ENCODE data around the gene FATE1.

FATE1 gene

GRCh38 chrX:151702741-151703340, 13.0 kb upstream of the FATE1 start:
- in situ Hi-C loops (cut with MboI; ENCODE audit: low sequenced_read_pairs) = no loop called here

DNA sequence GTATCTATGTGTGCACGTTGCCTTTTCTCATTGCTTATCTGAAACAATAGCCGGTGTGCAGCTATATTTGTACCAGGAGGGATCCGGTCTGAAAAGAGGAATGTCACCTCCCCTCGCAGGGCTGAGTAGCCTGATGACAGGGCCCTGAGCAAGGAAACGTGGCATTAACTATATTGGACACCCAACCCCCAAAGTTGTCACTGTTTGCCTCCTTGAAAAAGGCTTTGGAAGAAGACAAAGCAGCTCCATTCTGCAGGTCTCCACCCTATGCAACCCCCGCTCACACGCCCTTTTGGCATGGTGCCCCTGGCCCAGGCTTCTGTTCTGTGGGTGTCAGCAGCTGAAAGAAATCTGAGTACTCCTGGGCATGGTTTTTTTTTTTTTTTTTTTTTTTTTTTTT, 12.3 kb upstream of the FATE1 start:
- in situ Hi-C loops (cut with MboI; ENCODE audit: low sequenced_read_pairs) = no loop called here

- in situ Hi-C loops (cut with MboI; ENCODE audit: low sequenced_read_pairs) = no loop called here
Measured at GRCh38 chrX:151704041-151704663, 11.7 kb upstream of the FATE1 start.

DNA sequence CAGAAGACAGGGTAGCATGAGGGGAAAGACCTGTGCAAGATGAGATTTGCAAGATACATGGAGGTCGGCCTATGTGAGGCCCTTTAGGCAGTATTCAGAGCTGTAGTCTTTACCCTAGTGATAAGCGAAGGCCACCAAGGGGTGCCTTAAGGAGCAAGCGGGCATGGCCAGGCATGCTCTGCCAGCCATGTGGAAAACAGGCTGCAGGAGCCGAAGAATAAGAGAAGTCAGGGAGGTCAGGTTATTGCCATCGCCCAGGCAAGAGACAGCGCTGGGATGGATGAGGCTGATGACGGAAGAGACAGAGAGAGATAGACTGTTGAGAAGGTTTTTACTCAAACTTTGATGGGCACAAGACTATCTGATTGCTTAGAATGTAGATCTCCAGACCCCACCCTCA, 7.0 kb upstream of the FATE1 start:
- in situ Hi-C loops (cut with MboI; ENCODE audit: low sequenced_read_pairs) = no loop called here

DNA sequence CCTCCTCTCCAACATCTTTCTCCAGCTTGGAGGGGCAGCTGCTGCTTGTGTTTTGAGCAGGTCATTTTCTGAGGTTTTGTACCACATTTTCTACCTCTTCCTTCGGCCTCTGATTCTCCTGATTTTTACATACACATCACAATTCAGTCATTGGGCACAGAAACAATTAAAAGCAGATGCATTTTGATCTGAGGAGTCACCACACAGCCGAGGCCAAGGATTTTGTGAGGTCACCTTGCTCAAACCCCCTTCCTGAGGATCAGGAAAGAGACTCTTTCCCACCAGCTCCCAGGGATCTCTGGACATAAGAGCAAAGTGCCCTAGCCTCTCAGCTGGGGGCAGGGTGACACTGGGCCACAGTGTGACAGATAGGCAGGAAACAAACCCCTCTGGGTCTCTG, 5.4 kb upstream of the FATE1 start:
- in situ Hi-C loops (cut with MboI; ENCODE audit: low sequenced_read_pairs) = no loop called here

DNA sequence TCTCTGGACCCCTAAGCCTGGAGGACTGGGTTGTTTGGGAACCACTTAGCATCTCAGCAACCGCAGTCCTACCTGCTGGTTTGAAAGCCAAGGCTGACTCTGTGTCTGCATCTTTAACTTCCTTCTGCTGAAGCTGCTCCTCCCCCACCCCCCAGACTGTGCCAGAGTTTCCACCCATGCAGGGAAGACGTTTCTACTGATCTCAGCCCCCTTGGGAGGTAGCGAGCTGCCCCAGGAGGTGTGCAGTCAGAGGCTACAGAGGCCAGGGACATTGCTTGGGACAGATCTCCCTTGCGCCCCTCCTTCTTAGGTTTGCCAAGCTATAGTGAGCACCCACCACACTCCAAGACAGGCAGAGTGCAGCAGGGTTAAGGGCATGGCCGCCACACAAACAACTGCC, 4.7 kb upstream of the FATE1 start:
- in situ Hi-C loops (cut with MboI; ENCODE audit: low sequenced_read_pairs) = no loop called here

DNA sequence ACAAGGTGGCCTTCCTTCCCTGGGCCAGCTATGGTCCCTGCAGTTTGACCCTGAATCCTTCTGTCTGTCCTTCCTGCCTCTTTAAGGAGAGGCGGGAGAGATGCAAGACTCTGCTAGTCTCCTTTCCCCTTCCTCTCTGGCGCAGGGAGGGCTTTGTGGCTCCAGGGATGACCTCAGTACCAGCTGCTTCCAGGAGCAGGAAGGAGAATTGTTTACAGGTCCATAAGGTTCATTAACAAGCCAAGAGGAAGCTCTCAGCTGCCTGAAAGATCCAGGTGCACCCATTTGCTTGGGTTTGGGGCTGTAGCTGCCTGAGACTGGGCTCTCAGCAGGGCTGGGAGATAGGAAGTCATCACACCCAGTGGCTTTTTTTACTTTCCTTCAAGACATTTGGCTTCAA, 4.0 kb upstream of the FATE1 start:
- in situ Hi-C loops (cut with MboI; ENCODE audit: low sequenced_read_pairs) = no loop called here

DNA sequence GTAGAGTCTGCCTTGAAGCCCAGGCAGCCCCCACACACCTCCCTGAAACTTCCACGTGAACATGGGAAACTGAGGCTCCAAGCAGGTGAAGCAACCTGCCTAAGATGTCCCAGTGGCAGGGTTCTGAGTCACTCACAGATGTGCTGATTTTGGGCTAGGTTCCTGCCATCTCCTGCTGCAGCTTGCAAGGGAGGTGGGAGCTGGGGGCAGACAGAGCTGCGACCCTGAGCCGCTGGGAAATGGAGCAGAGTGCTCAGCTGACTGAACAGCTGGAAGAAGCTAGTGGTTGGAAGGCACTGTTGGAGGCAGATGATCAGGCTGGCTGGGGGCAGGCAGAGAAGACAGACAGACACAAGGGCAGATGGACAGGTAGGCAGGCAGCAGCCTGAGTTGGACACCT, 3.6 kb upstream of the FATE1 start:
- in situ Hi-C loops (cut with MboI; ENCODE audit: low sequenced_read_pairs) = no loop called here

DNA sequence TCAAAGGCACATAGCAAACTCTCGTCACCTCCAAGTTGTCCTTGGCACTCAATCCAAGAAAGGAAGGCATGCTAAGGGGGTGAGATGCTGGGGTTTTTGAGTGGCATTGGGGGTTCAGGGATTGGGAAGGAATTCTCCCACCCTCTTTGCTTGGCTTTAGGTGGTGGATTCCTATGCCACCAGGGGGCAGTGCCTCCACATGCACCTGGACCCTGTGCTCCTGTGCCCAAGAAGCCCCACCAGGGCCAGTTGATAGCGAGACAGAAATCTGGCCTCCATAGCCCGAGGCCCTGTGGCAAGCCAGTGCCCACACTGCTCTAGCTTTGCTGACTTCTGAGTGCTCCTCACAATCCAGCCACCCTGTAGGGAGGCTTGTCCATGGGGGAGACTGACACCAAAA, 2.0 kb upstream of the FATE1 start:
- in situ Hi-C loops (cut with MboI; ENCODE audit: low sequenced_read_pairs) = no loop called here

DNA sequence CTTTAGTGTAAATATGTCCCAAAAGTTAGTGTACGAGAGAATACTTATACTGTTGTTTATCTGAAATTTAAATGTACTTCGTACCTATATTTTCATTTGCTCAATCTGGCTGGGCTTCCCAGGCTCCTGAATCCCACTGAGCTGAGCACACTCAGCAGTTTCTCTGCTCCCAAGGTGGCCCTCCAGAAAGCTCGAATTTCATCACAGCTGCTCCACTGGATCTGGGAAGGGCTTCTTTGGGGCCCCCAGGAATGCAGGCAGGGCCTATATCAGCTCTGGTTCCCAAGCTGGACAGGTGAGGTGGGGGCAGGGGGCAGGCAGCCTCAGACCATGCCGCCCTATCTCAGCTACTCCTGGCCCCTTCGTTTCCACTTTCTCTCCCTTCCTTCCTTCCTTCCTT, 1.5 kb upstream of the FATE1 start:
- in situ Hi-C loops (cut with MboI; ENCODE audit: low sequenced_read_pairs) = no loop called here

DNA sequence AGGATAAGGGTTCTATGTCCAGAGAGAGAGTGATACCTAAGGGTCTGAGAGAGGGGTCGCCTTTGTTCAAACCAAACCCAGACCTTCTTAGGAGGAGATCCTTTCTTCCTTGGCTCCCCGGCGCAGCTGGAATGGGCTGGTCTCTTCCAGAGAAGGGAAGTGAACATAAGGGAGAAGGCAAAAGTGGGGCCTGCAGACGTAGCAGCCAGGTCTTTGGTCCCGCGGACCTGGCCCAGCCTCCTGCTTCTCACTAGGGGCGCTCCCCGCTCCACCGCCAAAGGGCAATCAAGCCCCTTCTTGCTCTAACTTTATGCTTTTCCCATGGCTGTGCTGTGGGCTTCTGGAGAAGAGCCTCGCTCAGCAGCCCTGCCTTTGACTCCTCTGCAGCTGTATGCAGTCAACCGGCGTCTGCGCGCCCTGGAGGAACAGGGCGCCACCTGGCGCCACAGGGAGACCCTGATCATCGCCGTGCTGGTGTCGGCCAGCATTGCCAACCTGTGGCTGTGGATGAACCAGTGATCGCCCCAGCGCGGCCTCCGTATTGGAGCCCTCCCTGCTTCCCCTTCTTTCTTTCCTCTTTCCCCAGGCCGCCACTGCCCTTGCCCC, 6.5 kb downstream of the FATE1 start:
- in situ Hi-C loops (cut with MboI; ENCODE audit: low sequenced_read_pairs) = no loop called here

GRCh38 chrX:151723156-151723760, 7.4 kb downstream of the FATE1 start:
- in situ Hi-C loops (cut with MboI; ENCODE audit: low sequenced_read_pairs) = no loop called here

DNA sequence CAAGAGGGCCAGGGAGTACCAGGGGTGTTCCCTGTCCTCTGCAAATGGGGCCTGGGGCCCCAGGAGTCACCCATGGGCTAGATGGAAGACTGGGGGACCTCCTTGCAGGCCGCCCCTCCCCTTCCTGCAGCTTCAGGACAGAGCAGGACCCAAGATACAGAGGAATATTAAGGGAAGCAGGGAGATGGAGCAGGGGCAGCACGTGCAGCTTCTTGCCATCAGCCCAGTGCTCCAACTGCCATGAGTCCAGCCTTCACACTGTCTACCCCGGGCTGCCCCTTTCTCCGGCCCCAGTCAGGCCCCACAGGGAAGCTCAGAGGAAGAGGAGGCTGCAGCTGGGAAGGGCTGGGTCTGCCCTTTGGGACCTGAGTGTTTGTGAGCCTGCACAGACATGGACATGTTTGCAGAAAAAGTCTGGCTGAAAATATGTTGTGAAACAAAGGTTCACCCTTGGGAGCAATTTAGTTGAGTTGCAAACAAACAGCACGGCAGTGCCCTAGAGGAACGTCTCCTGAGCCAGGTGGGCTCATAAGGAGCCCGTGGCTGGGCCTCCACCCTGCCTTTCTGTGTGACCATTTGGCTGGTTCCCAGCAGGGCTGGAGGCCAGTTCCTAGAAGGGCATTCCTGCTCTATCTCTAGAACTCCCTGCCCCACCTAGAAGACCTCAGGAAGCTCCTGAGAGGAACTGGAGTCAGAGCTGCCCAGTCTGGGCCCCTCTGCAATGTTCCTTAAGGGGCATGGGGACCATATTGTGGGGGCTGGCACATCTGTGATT, 8.9 kb downstream of the FATE1 start:
- in situ Hi-C loops (cut with MboI; ENCODE audit: low sequenced_read_pairs) = no loop called here

DNA sequence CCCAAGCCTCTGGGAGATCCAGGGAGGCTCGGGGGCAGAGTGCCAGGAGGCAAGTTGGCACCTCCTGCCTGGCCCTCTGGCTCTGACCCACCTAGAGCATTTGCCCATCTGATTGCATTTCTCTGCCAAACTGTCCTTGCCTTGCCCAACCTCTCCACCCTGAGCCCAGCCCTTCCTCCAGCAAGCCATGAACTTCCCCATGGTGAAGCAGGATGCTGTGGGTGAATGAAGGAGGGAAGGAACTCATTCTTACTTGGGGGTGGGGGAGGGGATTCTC, 9.4 kb downstream of the FATE1 start:
- in situ Hi-C loops (cut with MboI; ENCODE audit: low sequenced_read_pairs) = no loop called here

- in situ Hi-C loops (cut with MboI; ENCODE audit: low sequenced_read_pairs) = no loop called here
Measured at GRCh38 chrX:151726751-151727150, 10.9 kb downstream of the FATE1 start.

- in situ Hi-C loops (cut with MboI; ENCODE audit: low sequenced_read_pairs) = no loop called here
Measured at GRCh38 chrX:151727346-151727745, 11.5 kb downstream of the FATE1 start.

- in situ Hi-C loops (cut with MboI; ENCODE audit: low sequenced_read_pairs) = no loop called here
Measured at GRCh38 chrX:151729056-151729725, 13.4 kb downstream of the FATE1 start.

GRCh38 chrX:151734446-151734845, 18.6 kb downstream of the FATE1 start, which contains the start of gene CNGA2:
Gene CNGA2, plus strand, starts transcription at chrX:151734746. Its CDS starts 3,738 bp downstream, at chrX:151738484.
- in situ Hi-C loops (cut with MboI; ENCODE audit: low sequenced_read_pairs) = no loop called here

DNA sequence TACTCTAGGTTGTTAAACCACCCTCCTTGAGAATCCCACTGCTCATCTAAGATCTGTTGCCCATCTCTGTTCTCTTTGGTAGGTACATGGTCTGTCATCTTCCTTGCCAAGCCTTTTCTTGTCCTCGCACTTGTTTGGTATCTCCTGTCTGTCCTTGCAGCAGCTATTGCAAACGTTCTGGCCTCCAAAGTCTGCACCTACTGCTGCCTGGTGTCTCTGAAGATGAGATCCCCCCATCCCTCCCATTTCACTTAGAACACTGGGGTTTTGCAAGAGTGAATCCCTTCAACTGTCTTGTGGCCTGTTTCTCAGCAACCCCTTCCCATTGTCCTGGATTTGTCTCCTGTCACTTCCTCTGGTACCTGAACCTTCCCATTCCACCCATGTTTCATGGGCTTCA, 19.4 kb downstream of the FATE1 start:
- in situ Hi-C loops (cut with MboI; ENCODE audit: low sequenced_read_pairs) = no loop called here

DNA sequence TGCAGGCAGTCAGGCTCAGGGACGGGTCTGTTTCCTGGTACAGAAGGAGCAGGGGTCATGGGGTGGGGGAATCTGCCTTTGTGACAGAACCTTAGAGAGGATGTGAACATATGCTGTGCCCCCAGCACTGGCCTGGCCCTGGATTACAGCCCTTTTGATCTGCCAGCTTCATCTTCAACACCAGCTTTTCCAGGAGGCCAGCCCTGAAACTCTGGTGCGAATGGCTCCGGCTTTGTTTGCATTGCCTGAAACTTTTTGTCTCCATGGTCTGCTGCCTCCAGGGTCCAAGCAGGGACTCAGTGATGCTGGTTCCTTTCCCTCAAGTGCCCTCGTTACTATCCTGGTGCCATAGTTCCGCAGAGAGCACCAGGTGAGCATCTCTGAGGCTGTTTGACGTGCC, 20.9 kb downstream of the FATE1 start:
- in situ Hi-C loops (cut with MboI; ENCODE audit: low sequenced_read_pairs) = no loop called here

GRCh38 chrX:151737494-151737893, 21.7 kb downstream of the FATE1 start:
- in situ Hi-C loops (cut with MboI; ENCODE audit: low sequenced_read_pairs) = no loop called here

Measured in HL-60/S4 treated with retinoic acid at 250 ng/mL for 4 days and 3 days (cell line).